ENCODE results near the gene ZNF865. TPM values are rescaled to one million over a fixed set of nuclear protein-coding genes. Genes with fewer than 3 reads are reported as not detected.
"Not testable (repeated sequence)": the region's sequence is repeated elsewhere in the genome, so short reads cannot be mapped to it uniquely, and the experiment has no call there.

Gene ZNF865
- total RNA-seq, 5 donors from 2014 or later (not counting 1 experiment from before 2014, with no cell fraction given): 16.3 to 29.4 (median 27.3) TPM

- H3K27me3 Mint-ChIP-seq: peaks cover 0 to 2% of the 10 kb centered on the region in 2 donors
- H3K4me1 Mint-ChIP-seq: peaks cover 24 to 32% (median 24%) of the 10 kb centered on the region in 3 donors
- H3K27ac ChIP-seq (ENCODE audit: low read length): peak within 1 kb of the TSS; percentile 75
- no peaks in the 10 kb centered on the region for H3K9me3 ChIP-seq
- 0% methylated on average over 11 of the region's 24 CpGs for WGBS (ENCODE audit: insufficient coverage)
- H3K4me3 ChIP-seq (ENCODE audit: control insufficient read depth in 1 of 2, extremely low read depth in 1 of 2, low read length in 1 of 2): peak within 1 kb of the TSS; percentile 71 to 75
- ChIA-PET POLR2A (interaction anchor here in 1 of 2 donors (0.7 kb wide), 1 partner anchor 77 kb away, joined by 10 read pairs; no protein-coding TSS in a partner anchor), CTCF (interaction anchor here in 1 of 2 donors (0.6 to 1.2 kb wide), 3 partner anchors 26 to 440 kb away, joined by 3 to 4 read pairs (median 3); no protein-coding TSS in a partner anchor)
- peaks cover 8 to 26% of the 10 kb centered on the region in 2 experiments for H3K4me1 ChIP-seq (ENCODE audit: control insufficient read depth in 1 of 2, extremely low read depth in 1 of 2, insufficient read depth in 2 of 2, low read length in 2 of 2)
- ATAC-seq (replicated peaks in 1 of 4) (peak; percentile 69 to 77 (median 72)), DNase-seq (peak in 34 of 35 experiments; percentile 37 to 81 (median 60))
- H3K36me3 Mint-ChIP-seq: peaks cover 13% of the 10 kb centered on the region
- H3K36me3 ChIP-seq (ENCODE audit: control insufficient read depth in 2 of 2, extremely low read depth in 1 of 2, insufficient read depth in 1 of 2, low read length in 1 of 2): no peaks in the 10 kb centered on the region
- peak within 1 kb of the TSS; percentile 81 to 89 (median 83) for H3K4me3 Mint-ChIP-seq
- H3K9me3 Mint-ChIP-seq: peaks cover 0 to 2% (median 0%) of the 10 kb centered on the region in 3 donors
- peak within 1 kb of the TSS; percentile 87 to 94 for H3K27ac Mint-ChIP-seq
- no peaks in the 10 kb centered on the region for H3K27me3 ChIP-seq (replicated peaks in 1 of 2; ENCODE audit: control insufficient read depth in 2 of 2, extremely low read depth in 1 of 2, insufficient read depth in 2 of 2, low read length in 1 of 2)
Measured at GRCh38 chr19:55580628-55581144, 24.8 kb upstream of the ZNF865 start, which contains the start of gene ZNF579. Gene ZNF579 (minus strand): TSS chr19:55580848. CDS start chr19:55579639, 1,209 bp downstream.

- Histone ChIP-seq H3K27ac (ENCODE audit: low read length) (peak overlapping the region; percentile 75), H3K4me3 (ENCODE audit: control insufficient read depth in 1 of 2, extremely low read depth in 1 of 2, low read length in 1 of 2) (peak overlapping the region; percentile 71 to 75), H3K27me3 (replicated peaks in 1 of 2; ENCODE audit: control insufficient read depth in 2 of 2, extremely low read depth in 1 of 2, insufficient read depth in 2 of 2, low read length in 1 of 2) (peaks cover 0 to 5% of the 10 kb centered on the region in 2 experiments), H3K4me1 (ENCODE audit: control insufficient read depth in 1 of 2, extremely low read depth in 1 of 2, insufficient read depth in 2 of 2, low read length in 2 of 2) (peaks cover 11 to 32% of the 10 kb centered on the region in 2 experiments), H3K9me3 (no peaks in the 10 kb centered on the region), H3K36me3 (ENCODE audit: control insufficient read depth in 2 of 2, extremely low read depth in 1 of 2, insufficient read depth in 1 of 2, low read length in 1 of 2) (no peaks in the 10 kb centered on the region)
- CTCF ChIA-PET: interaction anchor here in 1 of 2 donors (1.2 kb wide), 2 partner anchors 25 to 51 kb away, joined by 3 to 4 read pairs; no protein-coding TSS in a partner anchor
- peak overlapping the region; percentile 77 to 89 (median 81) for H3K4me3 Mint-ChIP-seq
- DNase-seq (peak in 1 of 35 experiments; percentile 40), ATAC-seq (replicated peaks in 1 of 4) (no peak)
- H3K36me3 Mint-ChIP-seq: peaks cover 13% of the 10 kb centered on the region
- peaks cover 0 to 2% of the 10 kb centered on the region in 2 donors for H3K27me3 Mint-ChIP-seq
- 55% methylated on average over 8 of the region's 12 CpGs for WGBS (ENCODE audit: insufficient coverage)
- H3K4me1 Mint-ChIP-seq: peaks cover 27 to 38% (median 29%) of the 10 kb centered on the region in 3 donors
- H3K27ac Mint-ChIP-seq: peak overlapping the region; percentile 78 to 88
- H3K9me3 Mint-ChIP-seq: peaks cover 0 to 2% (median 0%) of the 10 kb centered on the region in 3 donors
- POLR2A ChIA-PET: no interaction called here
Measured at GRCh38 chr19:55581145-55581822, 24.2 kb upstream of the ZNF865 start.

- H3K4me1 ChIP-seq (ENCODE audit: control insufficient read depth in 1 of 2, extremely low read depth in 1 of 2, insufficient read depth in 2 of 2, low read length in 2 of 2): peaks cover 15 to 37% of the 10 kb centered on the region in 2 experiments
- ChIA-PET POLR2A (no interaction called here), CTCF (interaction anchor here in 1 of 2 donors (0.9 to 1.2 kb wide), 3 partner anchors 25 to 50 kb away, joined by 3 to 5 read pairs (median 4); partner anchors contain the start of gene ZNF784)
- peaks cover 0 to 8% of the 10 kb centered on the region in 2 experiments for H3K27me3 ChIP-seq (replicated peaks in 1 of 2; ENCODE audit: control insufficient read depth in 2 of 2, extremely low read depth in 1 of 2, insufficient read depth in 2 of 2, low read length in 1 of 2)
- ATAC-seq (replicated peaks in 1 of 4) (no peak), DNase-seq (no peak)
- H3K4me3 ChIP-seq (ENCODE audit: control insufficient read depth in 1 of 2, extremely low read depth in 1 of 2, low read length in 1 of 2): no peak overlapping the region
- Mint-ChIP-seq H3K36me3 (peaks cover 11% of the 10 kb centered on the region), H3K9me3 (peaks cover 0 to 2% (median 0%) of the 10 kb centered on the region in 3 donors), H3K4me1 (peaks cover 31 to 44% (median 35%) of the 10 kb centered on the region in 3 donors), H3K27me3 (peaks cover 0 to 2% of the 10 kb centered on the region in 2 donors), H3K4me3 (peak overlapping the region; percentile 29 to 89 (median 77)), H3K27ac (peak overlapping the region; percentile 78 to 88)
- H3K36me3 ChIP-seq (ENCODE audit: control insufficient read depth in 2 of 2, extremely low read depth in 1 of 2, insufficient read depth in 1 of 2, low read length in 1 of 2): no peaks in the 10 kb centered on the region
- peak overlapping the region; percentile 75 for H3K27ac ChIP-seq (ENCODE audit: low read length)
- 67% methylated on average over 5 of the region's 6 CpGs for WGBS (ENCODE audit: insufficient coverage)
- no peaks in the 10 kb centered on the region for H3K9me3 ChIP-seq
Measured at GRCh38 chr19:55581823-55582223, 23.6 kb upstream of the ZNF865 start.

GRCh38 chr19:55582284-55582683 lies 23.2 kb upstream of the ZNF865 start:
- H3K9me3 Mint-ChIP-seq; ATAC-seq (replicated peaks in 1 of 4); H3K36me3 ChIP-seq (ENCODE audit: control insufficient read depth in 2 of 2, extremely low read depth in 1 of 2, insufficient read depth in 1 of 2, low read length in 1 of 2); DNase-seq; H3K4me3 ChIP-seq (ENCODE audit: control insufficient read depth in 1 of 2, extremely low read depth in 1 of 2, low read length in 1 of 2); H3K36me3 Mint-ChIP-seq; POLR2A ChIA-PET; H3K27me3 Mint-ChIP-seq; H3K27ac ChIP-seq (ENCODE audit: low read length); H3K9me3 ChIP-seq: not testable (repeated sequence)
- H3K4me1 Mint-ChIP-seq: peaks cover 36 to 45% (median 39%) of the 10 kb centered on the region in 3 donors
- H3K4me1 ChIP-seq (ENCODE audit: control insufficient read depth in 1 of 2, extremely low read depth in 1 of 2, insufficient read depth in 2 of 2, low read length in 2 of 2): peaks cover 19 to 42% of the 10 kb centered on the region in 2 experiments
- 60% methylated on average over 1 of the region's 4 CpGs for WGBS (ENCODE audit: insufficient coverage)
- H3K27ac Mint-ChIP-seq: peak overlapping the region; percentile 54 to 88
- CTCF ChIA-PET: interaction anchor here in 1 of 2 donors (0.6 to 0.9 kb wide), 2 partner anchors 43 to 283 kb away, joined by 3 to 5 read pairs; partner anchors contain the start of gene ZNF784
- H3K4me3 Mint-ChIP-seq: peak overlapping the region; percentile 29 to 89 (median 39)
- H3K27me3 ChIP-seq (replicated peaks in 1 of 2; ENCODE audit: control insufficient read depth in 2 of 2, extremely low read depth in 1 of 2, insufficient read depth in 2 of 2, low read length in 1 of 2): peaks cover 0 to 13% of the 10 kb centered on the region in 2 experiments

- Histone ChIP-seq H3K27me3 (replicated peaks in 1 of 2; ENCODE audit: control insufficient read depth in 2 of 2, extremely low read depth in 1 of 2, insufficient read depth in 2 of 2, low read length in 1 of 2) (peaks cover 0 to 17% of the 10 kb centered on the region in 2 experiments), H3K4me1 (ENCODE audit: control insufficient read depth in 1 of 2, extremely low read depth in 1 of 2, insufficient read depth in 2 of 2, low read length in 2 of 2) (peaks cover 23 to 52% of the 10 kb centered on the region in 2 experiments)
- peaks cover 39 to 48% (median 48%) of the 10 kb centered on the region in 3 donors for H3K4me1 Mint-ChIP-seq
- ATAC-seq (replicated peaks in 1 of 4); H3K9me3 ChIP-seq; H3K27ac Mint-ChIP-seq; H3K4me3 Mint-ChIP-seq; POLR2A ChIA-PET; H3K27ac ChIP-seq (ENCODE audit: low read length); H3K36me3 ChIP-seq (ENCODE audit: control insufficient read depth in 2 of 2, extremely low read depth in 1 of 2, insufficient read depth in 1 of 2, low read length in 1 of 2); H3K4me3 ChIP-seq (ENCODE audit: control insufficient read depth in 1 of 2, extremely low read depth in 1 of 2, low read length in 1 of 2); H3K27me3 Mint-ChIP-seq; H3K36me3 Mint-ChIP-seq; DNase-seq; H3K9me3 Mint-ChIP-seq: not testable (repeated sequence)
- CTCF ChIA-PET: interaction anchor here (0.5 to 1.3 kb wide), 5 partner anchors 21 to 1472 kb away, joined by 3 to 9 read pairs (median 3); partner anchors contain the start of gene ZNF865 (in 1 of the 2)
- WGBS (ENCODE audit: insufficient coverage): 67% methylated on average over 1 of the region's 8 CpGs
Measured at GRCh38 chr19:55583897-55584296, 21.6 kb upstream of the ZNF865 start.

- no peak for DNase-seq
- Histone ChIP-seq H3K9me3 (no peaks in the 10 kb centered on the region), H3K27ac (ENCODE audit: low read length) (no peak overlapping the region), H3K27me3 (replicated peaks in 1 of 2; ENCODE audit: control insufficient read depth in 2 of 2, extremely low read depth in 1 of 2, insufficient read depth in 2 of 2, low read length in 1 of 2) (peaks cover 0 to 17% of the 10 kb centered on the region in 2 experiments), H3K36me3 (ENCODE audit: control insufficient read depth in 2 of 2, extremely low read depth in 1 of 2, insufficient read depth in 1 of 2, low read length in 1 of 2) (no peaks in the 10 kb centered on the region), H3K4me3 (ENCODE audit: control insufficient read depth in 1 of 2, extremely low read depth in 1 of 2, low read length in 1 of 2) (no peak overlapping the region), H3K4me1 (ENCODE audit: control insufficient read depth in 1 of 2, extremely low read depth in 1 of 2, insufficient read depth in 2 of 2, low read length in 2 of 2) (peaks cover 23 to 48% of the 10 kb centered on the region in 2 experiments)
- peak overlapping the region in 1 of 3 donors; percentile 77 for H3K4me3 Mint-ChIP-seq
- ATAC-seq (replicated peaks in 1 of 4): no peak
- H3K9me3 Mint-ChIP-seq: no peaks in the 10 kb centered on the region
- WGBS (ENCODE audit: insufficient coverage): 94% methylated on average over 7 of the region's 11 CpGs
- peaks cover 35 to 48% (median 42%) of the 10 kb centered on the region in 3 donors for H3K4me1 Mint-ChIP-seq
- peaks cover 1% of the 10 kb centered on the region for H3K36me3 Mint-ChIP-seq
- peaks cover 0 to 2% of the 10 kb centered on the region in 2 donors for H3K27me3 Mint-ChIP-seq
- H3K27ac Mint-ChIP-seq: peak overlapping the region; percentile 65 to 82
- ChIA-PET POLR2A (no interaction called here), CTCF (no interaction called here)
Measured at GRCh38 chr19:55584871-55585270, 20.6 kb upstream of the ZNF865 start.
